GM19455 (cell line): Measurements from ENCODE around the gene ATP11A.

Experiments
- ATAC-seq: cut with Tn5 transposase; IDR thresholded peaks from one replicate; pipeline ENCODE4 v1.9.1; 2021; ENCODE audit not compliant: unreplicated experiment

Gene ATP11A

DNA sequence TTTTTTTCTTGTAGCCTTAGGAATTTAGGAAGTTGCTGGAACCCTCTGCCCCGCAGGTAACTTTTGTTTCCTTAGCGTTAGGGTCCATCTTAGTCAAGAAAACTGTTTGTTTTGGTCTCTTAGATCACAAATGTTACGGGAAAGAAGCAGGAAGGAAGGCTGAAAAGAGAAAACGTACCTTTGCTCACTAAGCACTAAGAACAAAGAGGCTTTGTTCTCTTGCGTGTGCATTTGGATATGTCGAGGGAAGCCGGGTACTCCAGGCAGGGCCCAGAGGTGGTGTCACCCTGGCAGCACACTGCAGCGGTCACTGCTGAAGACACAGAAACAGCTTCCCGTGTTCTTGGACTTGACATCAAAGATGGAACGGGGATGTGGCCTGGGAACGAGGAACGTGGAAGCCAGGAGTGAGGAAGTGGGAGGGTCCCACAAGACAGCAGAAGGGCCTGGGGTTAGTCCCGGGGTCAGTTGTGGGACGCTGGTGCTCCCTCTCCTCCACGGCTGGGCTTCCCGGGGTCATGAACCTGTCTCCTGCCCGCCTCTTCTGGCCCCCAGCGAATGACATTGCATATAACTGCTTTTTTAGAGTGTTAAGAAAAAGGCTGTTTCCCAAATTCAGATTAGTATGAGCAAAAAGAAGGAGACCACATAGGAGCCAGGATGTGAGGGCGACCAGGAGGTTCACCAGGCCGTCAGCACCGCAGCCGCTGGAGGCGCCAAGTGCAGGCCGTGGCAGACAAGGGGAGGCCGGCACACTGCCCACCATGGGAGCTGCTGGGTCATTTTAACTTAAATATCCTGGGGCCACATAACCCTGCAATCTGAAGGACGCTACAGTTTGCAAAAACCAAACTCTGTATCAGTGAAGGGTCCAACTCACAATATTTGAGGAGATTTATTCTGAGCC is 31.6 kb downstream of the ATP11A start:
- ATAC-seq: no peak

- ATAC-seq: no peak
These were observed 32.8 kb downstream of the ATP11A start for GRCh38 chr13:112722433-112723263.

DNA sequence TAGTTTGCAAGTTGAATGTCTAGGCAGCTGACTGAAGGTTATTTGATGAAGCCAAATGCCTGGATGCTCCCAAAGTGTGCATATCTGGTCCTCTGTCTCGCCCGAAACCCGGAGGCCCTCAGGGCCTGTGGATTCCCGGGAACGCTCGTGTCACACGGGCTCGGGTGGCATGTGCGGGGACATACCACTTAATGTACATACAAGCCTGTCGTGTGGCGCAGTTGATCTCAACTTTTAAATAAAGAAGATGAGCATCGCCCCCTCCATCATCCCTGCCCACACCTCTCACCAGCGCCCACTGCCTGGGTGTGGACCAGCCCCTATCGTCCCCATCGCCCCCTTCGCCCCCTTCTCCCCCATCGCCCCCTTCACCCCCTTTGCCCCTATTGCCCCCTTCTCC is 33.9 kb downstream of the ATP11A start:
- no peak for ATAC-seq

- no peak for ATAC-seq
These were observed 35.0 kb downstream of the ATP11A start for GRCh38 chr13:112724788-112725345.

GRCh38 chr13:112725346-112726015 is 35.6 kb downstream of the ATP11A start:
- no peak for ATAC-seq

GRCh38 chr13:112726016-112726767 is 36.4 kb downstream of the ATP11A start:
- no peak for ATAC-seq

DNA sequence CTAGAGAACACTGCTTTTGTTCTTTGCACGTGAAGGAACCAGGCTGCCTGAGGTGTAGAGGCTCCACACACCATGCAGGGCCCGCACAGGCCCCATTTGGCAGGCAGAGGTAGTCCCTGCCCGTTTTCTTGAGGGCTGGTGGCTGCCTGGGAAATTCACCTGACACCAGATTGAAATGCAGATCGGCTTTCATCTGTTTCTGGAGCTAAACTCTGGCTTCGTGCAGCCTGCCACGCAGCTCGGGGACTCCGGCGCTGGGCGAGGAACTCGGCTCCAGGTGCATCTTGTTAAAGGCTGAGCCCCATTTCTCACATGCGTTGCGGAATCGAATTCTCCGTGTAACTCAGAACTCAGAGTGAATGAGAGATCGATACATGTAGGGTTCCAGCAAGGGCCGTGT is 37.7 kb downstream of the ATP11A start:
- no peak for ATAC-seq

- ATAC-seq: no peak
These were observed 38.7 kb downstream of the ATP11A start for GRCh38 chr13:112728375-112729126.

GRCh38 chr13:112729408-112729807 is 39.6 kb downstream of the ATP11A start:
- ATAC-seq: no peak

DNA sequence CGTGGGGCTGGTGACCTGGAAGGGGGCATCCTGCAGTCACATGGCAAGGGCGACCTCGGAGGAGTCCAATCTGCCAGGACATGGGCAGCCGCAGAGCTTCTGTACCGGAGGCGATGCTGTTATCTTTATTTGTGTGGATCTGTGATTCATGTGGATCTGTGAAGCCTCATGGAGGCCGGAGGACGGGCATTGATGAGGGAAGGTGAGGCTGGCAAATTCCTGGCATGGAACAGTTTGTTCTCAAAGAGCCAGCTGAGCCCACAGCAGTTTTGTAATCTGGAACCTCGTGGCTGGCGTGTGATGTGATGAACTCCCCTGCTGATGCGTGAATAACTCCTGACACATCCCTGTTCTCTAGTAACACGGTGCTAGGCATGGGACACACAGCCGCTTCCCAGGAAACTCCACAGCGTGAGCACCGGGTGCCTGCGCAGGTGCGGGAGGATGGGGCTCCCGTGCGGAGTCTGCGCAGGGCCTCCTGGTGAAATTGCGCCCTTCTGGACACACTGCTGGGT is 40.4 kb downstream of the ATP11A start:
- ATAC-seq: no peak

DNA sequence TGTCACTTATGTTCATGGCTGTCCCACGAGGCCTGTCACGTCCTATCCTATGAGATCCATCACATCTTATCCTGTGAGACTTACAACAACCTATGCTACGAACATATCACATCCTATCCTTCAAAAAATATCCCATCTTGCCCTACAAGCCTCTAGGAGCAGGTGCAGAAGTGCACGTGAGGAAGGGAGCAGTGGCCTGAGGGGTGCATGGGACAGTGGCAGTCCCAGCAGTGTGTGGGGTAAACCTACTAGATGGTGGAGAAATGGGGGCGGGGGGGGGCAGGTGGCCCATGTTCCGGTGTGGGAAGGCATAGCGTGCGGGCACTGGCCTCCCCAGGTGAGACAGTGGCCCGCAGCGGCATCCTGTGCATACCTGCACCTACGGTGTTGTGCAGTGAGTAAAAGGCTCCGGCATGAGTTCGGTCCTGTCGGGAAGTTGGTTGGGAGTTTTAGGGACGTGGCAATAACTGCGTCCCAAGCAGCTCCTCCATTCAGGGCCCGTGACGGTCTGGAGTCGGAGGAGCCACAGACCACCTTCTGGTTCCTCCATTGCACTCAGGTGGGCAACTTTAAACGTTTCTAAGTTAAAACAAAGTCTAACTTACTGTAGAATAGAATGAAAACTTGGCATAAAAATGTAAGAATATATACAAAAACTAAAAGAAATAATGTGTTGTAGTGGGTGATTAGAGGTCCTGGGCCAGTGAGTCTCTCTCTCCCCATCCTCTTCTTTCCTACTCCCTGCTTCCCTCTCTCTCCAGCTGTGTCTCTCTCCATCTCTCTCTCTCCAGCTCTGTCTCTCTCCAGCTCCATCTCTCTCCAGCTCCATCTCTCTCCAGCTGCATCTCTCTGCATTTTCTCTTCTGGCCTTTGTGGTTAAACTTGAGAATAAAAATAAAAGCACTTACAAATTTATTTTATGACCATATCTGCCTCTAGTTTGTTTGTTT is 42.1 kb downstream of the ATP11A start:
- no peak for ATAC-seq

DNA sequence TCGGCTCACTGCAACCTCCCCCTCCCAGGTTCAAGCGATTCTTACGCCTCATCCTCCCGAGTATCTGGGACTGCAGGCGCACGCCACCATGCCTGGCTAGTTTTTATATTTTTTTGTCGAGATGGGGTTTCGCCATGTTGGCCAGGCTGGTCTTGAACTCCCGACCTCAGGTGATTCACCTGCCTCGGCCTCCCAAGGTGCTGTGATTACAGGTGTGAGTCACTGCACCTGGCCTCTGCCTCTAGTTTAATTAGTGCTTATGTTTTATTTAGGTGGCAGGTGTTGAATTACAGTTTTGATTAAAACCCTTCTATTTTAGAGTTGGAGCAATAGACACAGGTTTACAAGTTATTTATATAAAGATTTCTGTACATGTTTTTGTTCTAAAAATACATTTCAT is 42.8 kb downstream of the ATP11A start:
- ATAC-seq: no peak

DNA sequence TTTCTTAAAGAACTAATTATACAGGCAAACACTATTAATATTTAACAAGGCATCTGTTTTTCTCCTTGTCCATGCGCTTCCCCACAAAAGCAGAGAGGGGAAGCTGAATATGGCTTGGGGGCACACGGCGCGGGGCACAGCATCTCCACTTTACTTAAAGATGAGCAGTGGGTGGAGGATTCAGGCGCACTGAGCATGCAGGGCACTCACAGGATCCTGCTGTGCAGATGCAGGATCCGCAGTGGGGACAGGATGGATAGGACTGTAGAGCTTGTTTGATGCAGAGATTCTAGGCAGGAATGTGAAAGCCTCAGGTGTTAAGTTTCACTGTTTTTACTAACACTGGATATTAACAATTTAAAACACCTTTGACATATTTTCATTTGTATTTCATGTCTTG is 43.3 kb downstream of the ATP11A start:
- ATAC-seq: no peak

DNA sequence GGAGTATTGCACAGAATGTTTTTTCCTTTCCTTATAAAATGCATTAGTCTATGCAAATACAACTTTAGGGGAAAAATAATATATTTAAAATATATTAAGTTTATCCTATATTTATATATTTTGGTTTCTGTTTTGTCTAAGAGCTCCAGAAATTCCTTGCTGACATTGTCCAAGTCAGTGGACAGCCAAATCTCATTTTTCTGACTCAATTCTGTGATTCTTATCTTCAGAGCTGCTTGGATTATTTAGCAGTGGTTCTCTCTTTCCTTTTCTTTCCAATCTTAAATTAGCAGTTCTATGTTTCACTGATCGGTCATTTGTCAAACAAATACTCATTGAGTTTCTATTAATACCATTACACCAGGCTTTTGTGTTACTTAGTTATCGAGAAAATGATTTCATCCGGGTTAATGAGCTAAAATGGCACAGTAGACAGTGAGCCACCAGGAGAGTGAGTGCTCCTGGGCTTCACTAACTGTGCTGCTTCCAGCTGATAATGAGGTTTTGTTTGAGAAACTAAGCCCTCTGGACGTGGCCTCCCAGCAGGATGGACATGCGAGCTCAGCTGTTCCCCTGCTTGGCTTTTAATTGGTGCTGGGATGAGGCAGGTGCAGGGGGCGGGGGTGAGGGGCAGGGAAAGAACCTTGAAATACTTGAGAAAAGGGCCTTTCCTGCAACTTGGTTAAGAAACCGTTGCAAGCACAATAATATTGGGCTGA is 44.0 kb downstream of the ATP11A start:
- no peak for ATAC-seq

- no peak for ATAC-seq
These were observed 45.1 kb downstream of the ATP11A start for GRCh38 chr13:112734696-112735547.

- ATAC-seq: no peak
These were observed 46.0 kb downstream of the ATP11A start for GRCh38 chr13:112735791-112736190.

GRCh38 chr13:112737294-112737693 is 47.5 kb downstream of the ATP11A start:
- ATAC-seq: no peak
